Thyroid gland (tissue), 4 donors: Measurements from ENCODE around the gene RFC5.

Experiments
- POLR2A ChIP-seq, 2 donors: fragments of 450-650 bp; IDR thresholded peaks; one replicate each; pipeline ENCODE4 v1.6.1; 2017; ENCODE audit warnings: antibody characterized with exemption in 2 of 2, mild to moderate bottlenecking in 2 of 2, moderate library complexity in 1 of 2
- TF ChIP-seq, protein P1 (sequence below), 6 experiments: fragments of 200-600 bp in 3 of 6; fragments of 450-650 bp in 3 of 6; sonication (generic) in 3 of 6; IDR thresholded peaks; one replicate each; pipeline ENCODE4 v1.5.1; 2016 to 2019; ENCODE audit warnings: antibody characterized with exemption in 6 of 6, mild to moderate bottlenecking in 2 of 6, inconsistent platforms in 1 of 6, moderate library complexity in 1 of 6

- TF ChIP-seq, protein P1, sequence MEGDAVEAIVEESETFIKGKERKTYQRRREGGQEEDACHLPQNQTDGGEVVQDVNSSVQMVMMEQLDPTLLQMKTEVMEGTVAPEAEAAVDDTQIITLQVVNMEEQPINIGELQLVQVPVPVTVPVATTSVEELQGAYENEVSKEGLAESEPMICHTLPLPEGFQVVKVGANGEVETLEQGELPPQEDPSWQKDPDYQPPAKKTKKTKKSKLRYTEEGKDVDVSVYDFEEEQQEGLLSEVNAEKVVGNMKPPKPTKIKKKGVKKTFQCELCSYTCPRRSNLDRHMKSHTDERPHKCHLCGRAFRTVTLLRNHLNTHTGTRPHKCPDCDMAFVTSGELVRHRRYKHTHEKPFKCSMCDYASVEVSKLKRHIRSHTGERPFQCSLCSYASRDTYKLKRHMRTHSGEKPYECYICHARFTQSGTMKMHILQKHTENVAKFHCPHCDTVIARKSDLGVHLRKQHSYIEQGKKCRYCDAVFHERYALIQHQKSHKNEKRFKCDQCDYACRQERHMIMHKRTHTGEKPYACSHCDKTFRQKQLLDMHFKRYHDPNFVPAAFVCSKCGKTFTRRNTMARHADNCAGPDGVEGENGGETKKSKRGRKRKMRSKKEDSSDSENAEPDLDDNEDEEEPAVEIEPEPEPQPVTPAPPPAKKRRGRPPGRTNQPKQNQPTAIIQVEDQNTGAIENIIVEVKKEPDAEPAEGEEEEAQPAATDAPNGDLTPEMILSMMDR (IDR thresholded peaks at IDR 0.05), result no peak
- no peak for TF ChIP-seq POLR2A (IDR thresholded peaks at IDR 0.05)
These were observed 48.9 kb downstream of the RFC5 start for GRCh38 chr12:118065380-118065779.
